ENCODE measurements around the gene MELTF.

Gene MELTF

DNA sequence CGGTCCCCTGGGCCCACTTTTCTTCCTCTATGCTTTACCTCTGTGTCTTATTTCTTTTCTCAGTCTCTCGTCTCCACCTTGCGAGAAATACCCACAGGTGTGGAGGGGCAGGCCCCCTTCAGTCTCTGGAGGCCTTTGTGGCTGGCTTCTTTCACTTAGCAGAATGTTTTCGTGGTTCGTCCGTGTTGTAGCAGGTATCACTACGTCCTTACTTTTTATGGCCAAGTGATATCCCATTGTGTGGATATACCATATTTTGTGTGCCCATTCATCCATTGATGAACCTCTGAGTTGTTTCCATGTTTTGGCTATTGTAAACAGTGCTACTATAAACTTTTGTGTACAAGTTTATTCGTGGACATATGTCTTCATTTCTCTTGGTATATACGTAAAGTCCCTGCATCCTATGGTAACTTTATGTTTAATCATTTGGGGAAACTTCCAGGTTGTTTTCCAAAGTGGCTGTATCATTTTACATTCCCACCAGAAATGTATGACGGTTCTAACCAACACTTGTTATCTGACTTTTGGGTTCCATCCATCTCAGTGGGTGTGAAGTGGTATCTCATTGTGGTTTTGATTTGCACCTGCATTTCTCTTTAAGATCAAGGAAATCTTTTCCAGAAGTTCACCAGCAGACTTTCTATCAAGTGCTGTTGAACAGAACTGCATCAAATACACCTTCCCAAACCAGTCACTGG lies 66.5 kb downstream of the MELTF start:
- no peak overlapping the region for H3K27ac ChIP-seq
- no peak for TF ChIP-seq ZFX (IDR thresholded peaks at IDR 0.05)
- TF ChIP-seq, protein P1, sequence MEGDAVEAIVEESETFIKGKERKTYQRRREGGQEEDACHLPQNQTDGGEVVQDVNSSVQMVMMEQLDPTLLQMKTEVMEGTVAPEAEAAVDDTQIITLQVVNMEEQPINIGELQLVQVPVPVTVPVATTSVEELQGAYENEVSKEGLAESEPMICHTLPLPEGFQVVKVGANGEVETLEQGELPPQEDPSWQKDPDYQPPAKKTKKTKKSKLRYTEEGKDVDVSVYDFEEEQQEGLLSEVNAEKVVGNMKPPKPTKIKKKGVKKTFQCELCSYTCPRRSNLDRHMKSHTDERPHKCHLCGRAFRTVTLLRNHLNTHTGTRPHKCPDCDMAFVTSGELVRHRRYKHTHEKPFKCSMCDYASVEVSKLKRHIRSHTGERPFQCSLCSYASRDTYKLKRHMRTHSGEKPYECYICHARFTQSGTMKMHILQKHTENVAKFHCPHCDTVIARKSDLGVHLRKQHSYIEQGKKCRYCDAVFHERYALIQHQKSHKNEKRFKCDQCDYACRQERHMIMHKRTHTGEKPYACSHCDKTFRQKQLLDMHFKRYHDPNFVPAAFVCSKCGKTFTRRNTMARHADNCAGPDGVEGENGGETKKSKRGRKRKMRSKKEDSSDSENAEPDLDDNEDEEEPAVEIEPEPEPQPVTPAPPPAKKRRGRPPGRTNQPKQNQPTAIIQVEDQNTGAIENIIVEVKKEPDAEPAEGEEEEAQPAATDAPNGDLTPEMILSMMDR (conservative IDR thresholded peaks at IDR 0.05) = no peak

DNA sequence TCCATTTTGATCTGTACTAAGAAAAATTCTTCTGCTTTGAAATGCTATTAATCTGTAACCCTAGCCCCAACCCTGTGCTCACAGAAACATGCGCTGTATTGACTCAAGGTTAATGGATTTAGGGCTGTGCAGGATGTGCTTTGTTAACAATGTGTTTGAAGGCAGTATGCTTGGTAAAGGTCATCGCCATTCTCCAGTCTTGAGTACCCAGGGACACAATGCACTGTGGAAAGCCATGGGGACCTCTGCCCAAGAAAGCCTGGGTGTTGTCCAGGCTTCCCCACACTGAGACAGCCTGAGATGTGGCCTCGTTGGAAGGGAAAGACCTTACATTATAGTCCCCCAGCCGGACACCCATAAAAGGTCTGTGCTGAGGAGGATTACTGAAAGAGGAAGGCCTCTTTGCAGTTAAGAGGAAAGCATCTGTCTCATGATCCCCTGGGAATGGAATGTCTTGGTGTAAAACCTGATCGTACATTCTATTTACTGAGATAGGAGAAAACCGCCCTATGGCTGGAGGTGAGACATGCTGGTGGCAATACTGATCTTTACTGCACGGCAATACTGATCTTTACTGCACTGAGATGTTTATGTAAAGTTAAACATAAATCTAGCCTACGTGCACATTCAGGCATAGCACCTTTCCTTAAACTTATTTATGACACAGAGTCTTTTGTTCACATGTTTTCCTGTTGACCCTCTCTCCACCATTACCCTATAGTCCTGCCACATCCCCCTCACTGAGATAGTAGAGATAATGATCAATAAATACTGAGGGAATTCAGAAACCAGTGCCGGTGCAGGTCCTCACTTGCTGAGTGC lies 67.3 kb downstream of the MELTF start:
- TF ChIP-seq, protein P1 (conservative IDR thresholded peaks at IDR 0.05) = no peak
- no peak for TF ChIP-seq ZFX (IDR thresholded peaks at IDR 0.05)
- H3K27ac ChIP-seq = no peak overlapping the region

DNA sequence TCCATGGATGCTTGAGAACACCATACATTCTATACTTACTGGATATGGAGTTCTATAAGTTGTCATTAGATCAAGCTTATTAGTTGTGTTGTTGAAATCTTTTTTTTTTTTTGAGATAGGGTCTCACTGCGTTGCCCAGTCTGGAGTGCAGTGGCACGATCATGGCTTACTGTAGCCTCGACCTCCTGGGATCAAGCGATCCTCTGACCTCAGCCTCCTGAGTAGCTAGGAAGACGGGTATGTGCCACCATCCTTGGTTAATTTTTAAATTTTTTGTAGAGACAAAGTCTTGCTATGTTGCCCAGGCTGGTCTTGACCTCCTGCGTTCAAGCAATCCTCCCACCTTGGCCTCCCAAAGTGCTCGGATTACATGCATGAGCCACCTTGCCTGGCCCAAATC lies 74.8 kb downstream of the MELTF start:
- TF ChIP-seq ZFX (IDR thresholded peaks at IDR 0.05) = no peak
- TF ChIP-seq, protein P1 (conservative IDR thresholded peaks at IDR 0.05) = no peak
- H3K27ac ChIP-seq = no peak overlapping the region
